GM12878 (cell line): ENCODE measurements around the gene FAM114A2. TPM values are rescaled to one million over a fixed set of nuclear protein-coding genes. Genes with fewer than 3 reads are reported as not detected.

Source experiments
- ATAC-seq: fragments of 200-7000 bp; cut with Tn5 transposase; 3 replicates; pipeline ENCODE4 v1.9.1; 2020; ENCODE audit warnings: mild to moderate bottlenecking, moderate library complexity
- BruUV-seq: library from RNA; stranded (reverse); fragments of 400-500 nt; replicated peaks from 2 replicates; lab custom pipeline; 2021; lab: Mats Ljungman, UMichigan
- CTCF ChIA-PET: fragments of 300-600 bp; sonication (Branson Sonifier 250); formaldehyde crosslinking; extraction: SDS; loops from one replicate; lab custom pipeline; 2021; ENCODE audit warnings: inconsistent platforms; lab: Yijun Ruan, JAX
- POLR2A ChIA-PET: fragments of 350-600 bp; formaldehyde crosslinking; extraction: SDS; loops from one replicate; lab custom pipeline; 2021; ENCODE audit warnings: inconsistent platforms; lab: Charles Lee
- RAD21 ChIA-PET: fragments of 300-600 bp; sonication (Branson Sonifier 250); formaldehyde crosslinking; loops from one replicate; lab custom pipeline; 2023; ENCODE audit warnings: antibody characterized with exemption; ENCODE audit not compliant: unreplicated experiment; lab: Charles Lee
- SMC1A ChIA-PET: fragments of 300-600 bp; sonication (Branson Sonifier 250); formaldehyde crosslinking; loops from one replicate; lab custom pipeline; 2023; ENCODE audit not compliant: unreplicated experiment, uncharacterized antibody; lab: Charles Lee
- DNase-seq: peaks from one replicate; pipeline ENCODE4 v3.0.0-alpha.2; 2011; ENCODE audit warnings: low read depth, low spot score
- FAIRE-seq: peaks from 3 replicates; lab custom pipeline; 2011; peaks lifted over from hg19 to GRCh38; lab: Jason Lieb, UNC
- H2AFZ ChIP-seq: 2 replicates; pipeline ENCODE4 v1.6.0; 2011; ENCODE audit warnings: low read depth, low read length, control low read depth; ENCODE audit not compliant: control insufficient read depth
- H3K27ac ChIP-seq: 2 replicates; pipeline ENCODE4 v1.5.1; 2011; ENCODE audit warnings: control low read depth; ENCODE audit not compliant: control insufficient read depth, insufficient read depth
- H3K27me3 ChIP-seq, 2 experiments: replicated peaks in 1 of 2; 2 replicates each; pipeline versions ENCODE4 v1.6.0 to v1.6.1; 2011; ENCODE audit warnings: low read length in 1 of 2; ENCODE audit not compliant: control insufficient read depth in 2 of 2, insufficient read depth in 2 of 2
- H3K36me3 ChIP-seq, 2 experiments: 2 replicates each; pipeline ENCODE4 v1.5.1; 2011; ENCODE audit warnings: low read length in 1 of 2; ENCODE audit not compliant: control insufficient read depth in 2 of 2, insufficient read depth in 2 of 2
- H3K4me1 ChIP-seq: 2 replicates; pipeline ENCODE4 v1.6.1; 2011; ENCODE audit warnings: mild to moderate bottlenecking, low read length, moderate library complexity, mixed read lengths; ENCODE audit not compliant: control insufficient read depth, insufficient read depth
- H3K4me2 ChIP-seq: 2 replicates; pipeline ENCODE4 v1.6.0; 2011; ENCODE audit warnings: control low read depth; ENCODE audit not compliant: control insufficient read depth, insufficient read depth
- H3K4me3 ChIP-seq: fragments of 200-600 bp; sonication (generic); 2 replicates; pipeline ENCODE4 v1.5.1; 2016
- H3K79me2 ChIP-seq: 2 replicates; pipeline ENCODE4 v1.6.0; 2011; ENCODE audit warnings: low read length; ENCODE audit not compliant: control insufficient read depth, insufficient read depth
- H3K9ac ChIP-seq: 2 replicates; pipeline ENCODE4 v1.8.0; 2011; ENCODE audit warnings: low read length, control low read depth, mixed read lengths; ENCODE audit not compliant: control insufficient read depth, insufficient read depth
- H3K9me3 ChIP-seq: replicated peaks from 3 replicates; pipeline ENCODE4 v1.5.1; 2011; ENCODE audit warnings: mild to moderate bottlenecking, low read length; ENCODE audit not compliant: control insufficient read depth, insufficient read depth
- H4K20me1 ChIP-seq: 2 replicates; pipeline ENCODE4 v1.6.0; 2011; ENCODE audit not compliant: control insufficient read depth, insufficient read depth
- CREB1 ChIP-seq: IDR thresholded peaks from 2 replicates; pipeline ENCODE4 v1.6.1; 2012; ENCODE audit warnings: low read depth, mild to moderate bottlenecking, inconsistent platforms
- ETV6 ChIP-seq, 2 experiments: fragments of 450-650 bp in 1 of 2; IDR thresholded peaks in 1 of 2; conservative IDR thresholded peaks in 1 of 2; 2 replicates each; pipeline ENCODE4 v1.6.1; 2014; ENCODE audit warnings: antibody characterized with exemption in 1 of 2, borderline replicate concordance in 1 of 2, low read depth in 1 of 2, mild to moderate bottlenecking in 1 of 2, moderate library complexity in 1 of 2
- FOS ChIP-seq: IDR thresholded peaks from 3 replicates; pipeline ENCODE4 v1.6.1; 2011; ENCODE audit warnings: borderline replicate concordance; ENCODE audit not compliant: insufficient read length; ENCODE audit errors: extremely low read depth
- FOXK2 ChIP-seq: fragments of 450-650 bp; IDR thresholded peaks from 2 replicates; pipeline ENCODE4 v1.6.1; 2017; ENCODE audit warnings: mild to moderate bottlenecking, moderate library complexity
- NFYA ChIP-seq: IDR thresholded peaks from 2 replicates; pipeline ENCODE4 v1.6.1; 2011; ENCODE audit warnings: low read depth, mild to moderate bottlenecking, low read length, improper control_type of control experiment, borderline replicate concordance
- NRF1 ChIP-seq: conservative IDR thresholded peaks from 2 replicates; pipeline ENCODE4 v1.6.1; 2011; ENCODE audit warnings: mild to moderate bottlenecking, low read depth, low read length, improper control_type of control experiment
- POU2F2 ChIP-seq: IDR thresholded peaks from 3 replicates; pipeline ENCODE4 v1.6.1; 2011; ENCODE audit warnings: low read depth, mild to moderate bottlenecking, low read length, borderline replicate concordance
- SMARCA5 ChIP-seq: fragments of 450-650 bp; IDR thresholded peaks from 2 replicates; pipeline ENCODE4 v1.6.1; 2017; ENCODE audit warnings: mild to moderate bottlenecking
- WRNIP1 ChIP-seq: IDR thresholded peaks from 2 replicates; pipeline ENCODE4 v1.6.1; 2011; ENCODE audit warnings: low read depth, low read length, improper control_type of control experiment, borderline replicate concordance
- WGBS: methylation state at CpG from one replicate; pipeline ENCODE4 v1.1.6; 2016; ENCODE audit warnings: low lambda C conversion rate; ENCODE audit not compliant: insufficient replicate concordance, insufficient coverage; ENCODE audit errors: missing lambda C conversion rate; 5-methylcytosine and 5-hydroxymethylcytosine counted together
- in situ Hi-C: fragments of 300-500 bp; cut with MboI; formaldehyde crosslinking; loops from 9 replicates; pipeline ENCODE4 v1.14.3; 2018; ENCODE audit warnings: mixed read lengths
- intact Hi-C: fragments of 100-400 bp; cut with micrococcal nuclease; formaldehyde crosslinking; loops from one replicate; pipeline ENCODE4 v1.14.2; 2022; ENCODE audit not compliant: unreplicated experiment
- polyA plus RNA-seq, 11 experiments: library from polyadenylated mRNA; depleted of rRNA in 4 of 11; unstranded in 6 of 11; stranded (reverse) in 5 of 11; fragments of >200 nt; fragmentation: Nextera tagmentation in 4 of 11; fragmentation: Illumina TruSeq in 1 of 11; extraction: Ambion mirVana in 4 of 11; extraction: Trizol in 1 of 11; gene quantifications; 1 replicate in 1 of 11; 2 replicates in 10 of 11; pipeline versions ENCODE4 v1.2.1 to v1.2.3, GENCODE V29; 2011 to 2016; ENCODE audit warnings: inconsistent platforms in 2 of 11, missing spikeins in 2 of 11, low read depth in 1 of 11
- total RNA-seq, 4 experiments: library from RNA; depleted of rRNA in 3 of 4; stranded (reverse); fragments of >200 nt in 3 of 4; fragmentation: Illumina TruSeq in 1 of 4; extraction: Trizol in 1 of 4; gene quantifications; 2 replicates each; pipeline versions ENCODE4 v1.2.1 to v1.2.3, GENCODE V29; 2013 to 2021
- TF ChIP-seq, protein P1 (sequence below): fragments of 450-650 bp; IDR thresholded peaks from 2 replicates; pipeline ENCODE4 v1.6.1; 2017; ENCODE audit warnings: mild to moderate bottlenecking, moderate library complexity
- TF ChIP-seq, protein P2 (sequence below): IDR thresholded peaks from 2 replicates; pipeline ENCODE4 v1.6.1; 2011; ENCODE audit warnings: borderline replicate concordance, low read depth, mild to moderate bottlenecking, moderate library complexity, low read length; ENCODE audit not compliant: insufficient read depth, poor library complexity, severe bottlenecking
- TF ChIP-seq, protein P3 (sequence below), 3 experiments: IDR thresholded peaks in 2 of 3; conservative IDR thresholded peaks in 1 of 3; 2 replicates each; pipeline ENCODE4 v1.5.1; 2011; ENCODE audit warnings: low read depth in 3 of 3, low read length in 3 of 3, mild to moderate bottlenecking in 3 of 3, control low read depth in 2 of 3, moderate library complexity in 2 of 3, inconsistent platforms in 1 of 3, mixed read lengths in 1 of 3; ENCODE audit not compliant: control insufficient read depth in 2 of 3, insufficient read depth in 1 of 3; ENCODE audit errors: extremely low read depth in 1 of 3
- TF ChIP-seq, protein P4 (sequence below): fragments of 450-650 bp; IDR thresholded peaks from 2 replicates; pipeline ENCODE4 v1.6.1; 2014; ENCODE audit warnings: mild to moderate bottlenecking
- TF ChIP-seq, protein P5 (sequence below): fragments of 450-650 bp; IDR thresholded peaks from 2 replicates; pipeline ENCODE4 v1.6.1; 2017; ENCODE audit warnings: borderline replicate concordance

Gene FAM114A2
- total and polyA plus RNA-seq, 10 of the 15 experiments (the other 5 are each of a cell fraction or from before 2014, with no cell fraction given): 16.8 to 32.8 (median 24.3) TPM

DNA sequence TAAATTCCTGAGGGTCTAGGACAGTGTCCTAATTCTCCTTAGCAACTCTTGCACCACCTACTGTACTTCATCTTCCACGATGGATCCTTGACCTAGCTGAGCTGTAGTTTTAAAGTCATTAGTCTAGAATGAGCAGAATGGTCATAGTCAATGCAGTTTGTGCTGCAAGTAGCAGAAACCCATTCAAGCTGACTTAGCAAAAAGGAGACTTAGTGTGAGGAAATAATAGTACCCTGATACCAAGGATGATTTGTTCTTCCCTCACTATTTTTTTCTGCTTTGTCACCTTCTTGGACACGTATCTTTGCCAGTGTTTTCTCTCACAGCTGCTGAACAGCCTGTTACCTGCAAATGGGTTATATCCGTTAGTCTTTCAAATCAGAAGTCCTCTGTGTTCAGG, 5.4 kb upstream of the FAM114A2 start:
- peaks cover 4% of the 10 kb centered on the region; the same call in 1 of the 2 replicates for H4K20me1 ChIP-seq
- BruUV-seq: no TSS peak
- H3K27ac ChIP-seq: no peak overlapping the region
- peaks cover 3% of the 10 kb centered on the region; the same call in 1 of the 2 replicates for H3K4me1 ChIP-seq
- FAIRE-seq (no peak), DNase-seq (no peak), ATAC-seq (no peak)
- H3K79me2 ChIP-seq: peaks cover 31% of the 10 kb centered on the region
- ChIA-PET CTCF (no interaction called here), POLR2A (no interaction called here), SMC1A (no interaction called here), RAD21 (no interaction called here)
- H3K9ac ChIP-seq: no peak overlapping the region; the same call in 1 of the 2 replicates
- 74% methylated on average over 3 of the region's 3 CpGs for WGBS
- peak overlapping the region; percentile 27 for H3K4me2 ChIP-seq
- H3K27me3 ChIP-seq: no peaks in the 10 kb centered on the region
- intact Hi-C loops (no loop called here), in situ Hi-C loops (no loop called here)
- H3K4me3 ChIP-seq: no peak overlapping the region
- no peaks in the 10 kb centered on the region for H3K9me3 ChIP-seq
- H3K36me3 ChIP-seq: 0 out of 4 replicates have a peak, but pooled peaks cover 0 to 2% of the 10 kb centered on the region in 2 experiments
- no peak overlapping the region for H2AFZ ChIP-seq
- TF ChIP-seq ETV6 (conservative IDR thresholded peaks at IDR 0.05 in 1 of 2, IDR thresholded peaks at IDR 0.05 in 1 of 2; ENCODE audit: borderline replicate concordance in 1 of 2, low read depth in 1 of 2) (no peak), POU2F2 (no peak), SMARCA5 (no peak), CREB1 (no peak), NRF1 (no peak), NFYA (no peak), WRNIP1 (no peak), FOXK2 (no peak), FOS (no peak)
- TF ChIP-seq, protein P1, sequence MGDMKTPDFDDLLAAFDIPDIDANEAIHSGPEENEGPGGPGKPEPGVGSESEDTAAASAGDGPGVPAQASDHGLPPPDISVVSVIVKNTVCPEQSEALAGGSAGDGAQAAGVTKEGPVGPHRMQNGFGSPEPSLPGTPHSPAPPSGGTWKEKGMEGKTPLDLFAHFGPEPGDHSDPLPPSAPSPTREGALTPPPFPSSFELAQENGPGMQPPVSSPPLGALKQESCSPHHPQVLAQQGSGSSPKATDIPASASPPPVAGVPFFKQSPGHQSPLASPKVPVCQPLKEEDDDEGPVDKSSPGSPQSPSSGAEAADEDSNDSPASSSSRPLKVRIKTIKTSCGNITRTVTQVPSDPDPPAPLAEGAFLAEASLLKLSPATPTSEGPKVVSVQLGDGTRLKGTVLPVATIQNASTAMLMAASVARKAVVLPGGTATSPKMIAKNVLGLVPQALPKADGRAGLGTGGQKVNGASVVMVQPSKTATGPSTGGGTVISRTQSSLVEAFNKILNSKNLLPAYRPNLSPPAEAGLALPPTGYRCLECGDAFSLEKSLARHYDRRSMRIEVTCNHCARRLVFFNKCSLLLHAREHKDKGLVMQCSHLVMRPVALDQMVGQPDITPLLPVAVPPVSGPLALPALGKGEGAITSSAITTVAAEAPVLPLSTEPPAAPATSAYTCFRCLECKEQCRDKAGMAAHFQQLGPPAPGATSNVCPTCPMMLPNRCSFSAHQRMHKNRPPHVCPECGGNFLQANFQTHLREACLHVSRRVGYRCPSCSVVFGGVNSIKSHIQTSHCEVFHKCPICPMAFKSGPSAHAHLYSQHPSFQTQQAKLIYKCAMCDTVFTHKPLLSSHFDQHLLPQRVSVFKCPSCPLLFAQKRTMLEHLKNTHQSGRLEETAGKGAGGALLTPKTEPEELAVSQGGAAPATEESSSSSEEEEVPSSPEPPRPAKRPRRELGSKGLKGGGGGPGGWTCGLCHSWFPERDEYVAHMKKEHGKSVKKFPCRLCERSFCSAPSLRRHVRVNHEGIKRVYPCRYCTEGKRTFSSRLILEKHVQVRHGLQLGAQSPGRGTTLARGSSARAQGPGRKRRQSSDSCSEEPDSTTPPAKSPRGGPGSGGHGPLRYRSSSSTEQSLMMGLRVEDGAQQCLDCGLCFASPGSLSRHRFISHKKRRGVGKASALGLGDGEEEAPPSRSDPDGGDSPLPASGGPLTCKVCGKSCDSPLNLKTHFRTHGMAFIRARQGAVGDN: no peak
- TF ChIP-seq, protein P2, sequence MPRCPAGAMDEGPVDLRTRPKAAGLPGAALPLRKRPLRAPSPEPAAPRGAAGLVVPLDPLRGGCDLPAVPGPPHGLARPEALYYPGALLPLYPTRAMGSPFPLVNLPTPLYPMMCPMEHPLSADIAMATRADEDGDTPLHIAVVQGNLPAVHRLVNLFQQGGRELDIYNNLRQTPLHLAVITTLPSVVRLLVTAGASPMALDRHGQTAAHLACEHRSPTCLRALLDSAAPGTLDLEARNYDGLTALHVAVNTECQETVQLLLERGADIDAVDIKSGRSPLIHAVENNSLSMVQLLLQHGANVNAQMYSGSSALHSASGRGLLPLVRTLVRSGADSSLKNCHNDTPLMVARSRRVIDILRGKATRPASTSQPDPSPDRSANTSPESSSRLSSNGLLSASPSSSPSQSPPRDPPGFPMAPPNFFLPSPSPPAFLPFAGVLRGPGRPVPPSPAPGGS: no peak
- TF ChIP-seq, protein P3, sequence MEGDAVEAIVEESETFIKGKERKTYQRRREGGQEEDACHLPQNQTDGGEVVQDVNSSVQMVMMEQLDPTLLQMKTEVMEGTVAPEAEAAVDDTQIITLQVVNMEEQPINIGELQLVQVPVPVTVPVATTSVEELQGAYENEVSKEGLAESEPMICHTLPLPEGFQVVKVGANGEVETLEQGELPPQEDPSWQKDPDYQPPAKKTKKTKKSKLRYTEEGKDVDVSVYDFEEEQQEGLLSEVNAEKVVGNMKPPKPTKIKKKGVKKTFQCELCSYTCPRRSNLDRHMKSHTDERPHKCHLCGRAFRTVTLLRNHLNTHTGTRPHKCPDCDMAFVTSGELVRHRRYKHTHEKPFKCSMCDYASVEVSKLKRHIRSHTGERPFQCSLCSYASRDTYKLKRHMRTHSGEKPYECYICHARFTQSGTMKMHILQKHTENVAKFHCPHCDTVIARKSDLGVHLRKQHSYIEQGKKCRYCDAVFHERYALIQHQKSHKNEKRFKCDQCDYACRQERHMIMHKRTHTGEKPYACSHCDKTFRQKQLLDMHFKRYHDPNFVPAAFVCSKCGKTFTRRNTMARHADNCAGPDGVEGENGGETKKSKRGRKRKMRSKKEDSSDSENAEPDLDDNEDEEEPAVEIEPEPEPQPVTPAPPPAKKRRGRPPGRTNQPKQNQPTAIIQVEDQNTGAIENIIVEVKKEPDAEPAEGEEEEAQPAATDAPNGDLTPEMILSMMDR (IDR thresholded peaks at IDR 0.05 in 2 of 3, conservative IDR thresholded peaks at IDR 0.05 in 1 of 3; ENCODE audit: control insufficient read depth in 2 of 3, extremely low read depth in 1 of 3, insufficient read depth in 1 of 3, low read depth in 3 of 3, low read length in 3 of 3): no peak
- TF ChIP-seq, protein P4, sequence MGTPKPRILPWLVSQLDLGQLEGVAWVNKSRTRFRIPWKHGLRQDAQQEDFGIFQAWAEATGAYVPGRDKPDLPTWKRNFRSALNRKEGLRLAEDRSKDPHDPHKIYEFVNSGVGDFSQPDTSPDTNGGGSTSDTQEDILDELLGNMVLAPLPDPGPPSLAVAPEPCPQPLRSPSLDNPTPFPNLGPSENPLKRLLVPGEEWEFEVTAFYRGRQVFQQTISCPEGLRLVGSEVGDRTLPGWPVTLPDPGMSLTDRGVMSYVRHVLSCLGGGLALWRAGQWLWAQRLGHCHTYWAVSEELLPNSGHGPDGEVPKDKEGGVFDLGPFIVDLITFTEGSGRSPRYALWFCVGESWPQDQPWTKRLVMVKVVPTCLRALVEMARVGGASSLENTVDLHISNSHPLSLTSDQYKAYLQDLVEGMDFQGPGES: no peak
- TF ChIP-seq, protein P5, sequence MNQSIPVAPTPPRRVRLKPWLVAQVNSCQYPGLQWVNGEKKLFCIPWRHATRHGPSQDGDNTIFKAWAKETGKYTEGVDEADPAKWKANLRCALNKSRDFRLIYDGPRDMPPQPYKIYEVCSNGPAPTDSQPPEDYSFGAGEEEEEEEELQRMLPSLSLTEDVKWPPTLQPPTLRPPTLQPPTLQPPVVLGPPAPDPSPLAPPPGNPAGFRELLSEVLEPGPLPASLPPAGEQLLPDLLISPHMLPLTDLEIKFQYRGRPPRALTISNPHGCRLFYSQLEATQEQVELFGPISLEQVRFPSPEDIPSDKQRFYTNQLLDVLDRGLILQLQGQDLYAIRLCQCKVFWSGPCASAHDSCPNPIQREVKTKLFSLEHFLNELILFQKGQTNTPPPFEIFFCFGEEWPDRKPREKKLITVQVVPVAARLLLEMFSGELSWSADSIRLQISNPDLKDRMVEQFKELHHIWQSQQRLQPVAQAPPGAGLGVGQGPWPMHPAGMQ: no peak
